Heart left ventricle (tissue), 13 donors: ENCODE data around the gene ACADL.

Experiments
- CTCF ChIP-seq, 12 donors: fragments of 200-600 bp; sonication (generic) in 4 of 12; IDR thresholded peaks; one replicate each; pipeline versions ENCODE4 v1.5.0 to v1.8.0; 2018 to 2022; ENCODE audit warnings: antibody characterized with exemption in 12 of 12, mild to moderate bottlenecking in 5 of 12
- POLR2A ChIP-seq, 2 donors: fragments of 450-650 bp; IDR thresholded peaks; one replicate each; pipeline ENCODE4 v1.6.1; 2017; ENCODE audit warnings: antibody characterized with exemption in 2 of 2, mild to moderate bottlenecking in 2 of 2, moderate library complexity in 2 of 2
- donor health status: ischemic (EF 13 %, LVEDD 7.1; RV severe dilation, severe dysfunction).
- donor health status: DM: no; HTN: yes; CAD: no.
- donor health status: DM: no; HTN: no; CAD: no.
- donor health status: ischemic (EF 25% LVEDD 6.9; RV normal size, moderate dysfunction).
- donor health status: ischemic (EF 25% LVEDD 5.7; RV mildly dilated, moderate dysfunction).
- donor health status: ischemic (EF 35%, LVEDD 5.7; RV mildly dilated, moderate dysfunction).
- donor health status: nonischemic (EF 11% LVEDD 7.7; RV severe dilation, severe dysfunction).
- donor health status: DM: yes; HTN: yes; CAD: no.
- donor health status: PGD.
- donor health status: ischemic (EF 29% LVEDD 5.4; RV normal size, mild dysfunction).
- donor health status: nonischemic (EF 23%, LVEDD 6.1; RV moderate dilation, normal function).

- TF ChIP-seq CTCF (IDR thresholded peaks at IDR 0.05) (no peak), POLR2A (IDR thresholded peaks at IDR 0.05) (no peak)
Measured at GRCh38 chr2:210230984-210231383, 5.7 kb upstream of the ACADL start.
